Gastrocnemius medialis (tissue), 4 donors: ENCODE data around the gene SHISAL2A.

Source experiments
- CTCF ChIP-seq, 5 experiments: fragments of 450-650 bp in 3 of 5; fragments of 200-600 bp in 2 of 5; sonication (generic) in 2 of 5; IDR thresholded peaks in 4 of 5; conservative IDR thresholded peaks in 1 of 5; 1 replicate in 4 of 5; 2 replicates in 1 of 5; pipeline ENCODE4 v1.5.1; 2016 to 2019; ENCODE audit warnings: antibody characterized with exemption in 5 of 5, mild to moderate bottlenecking in 3 of 5, moderate library complexity in 3 of 5
- POLR2A ChIP-seq, 2 donors: fragments of 450-650 bp; IDR thresholded peaks; one replicate each; pipeline ENCODE4 v1.6.1; 2017; ENCODE audit warnings: antibody characterized with exemption in 2 of 2, mild to moderate bottlenecking in 2 of 2, moderate library complexity in 2 of 2

GRCh38 chr1:52645261-52645660 is 12.3 kb downstream of the SHISAL2A start:
- no peak for TF ChIP-seq CTCF (IDR thresholded peaks at IDR 0.05 in 4 of 5, conservative IDR thresholded peaks at IDR 0.05 in 1 of 5)
- TF ChIP-seq POLR2A (IDR thresholded peaks at IDR 0.05) = no peak
